MCF 10A (cell line): ENCODE data around the gene ELFN1. TPM values are rescaled to one million over a fixed set of nuclear protein-coding genes. Genes with fewer than 3 reads are reported as not detected.

Source experiments
- BruUV-seq: library from RNA; stranded (reverse); fragments of 400-500 nt; replicated peaks from 2 replicates; lab custom pipeline; 2021; lab: Mats Ljungman, UMichigan
- CTCF ChIA-PET: fragments of 300-600 bp; sonication (Branson Sonifier 250); formaldehyde crosslinking; extraction: SDS; loops from one replicate; lab custom pipeline; 2021; ENCODE audit warnings: antibody characterized with exemption, inconsistent platforms; lab: Yijun Ruan, JAX
- POLR2A ChIA-PET: fragments of 300-600, 350-650 bp; sonication (Branson Sonifier 250); formaldehyde crosslinking; extraction: SDS; loops from one replicate; lab custom pipeline; 2020; ENCODE audit warnings: antibody characterized with exemption, inconsistent platforms; lab: Yijun Ruan, JAX
- DNase-seq: peaks from one replicate; pipeline ENCODE4 v3.0.0-alpha.2; 2018; ENCODE audit not compliant: unreplicated experiment
- H3K27ac Mint-ChIP-seq: one replicate; pipeline ENCODE4 v1.8.0; 2022; ENCODE audit warnings: mild to moderate bottlenecking, low read depth, mixed read lengths; ENCODE audit not compliant: unreplicated experiment
- H3K27me3 Mint-ChIP-seq: one replicate; pipeline ENCODE4 v1.8.0; 2022; ENCODE audit warnings: mixed read lengths; ENCODE audit not compliant: insufficient read depth, unreplicated experiment
- H3K36me3 Mint-ChIP-seq: one replicate; pipeline ENCODE4 v1.8.0; 2022; ENCODE audit warnings: mild to moderate bottlenecking, moderate library complexity, mixed read lengths; ENCODE audit not compliant: insufficient read depth, unreplicated experiment
- H3K4me1 Mint-ChIP-seq: one replicate; pipeline ENCODE4 v1.8.0; 2022; ENCODE audit warnings: mixed read lengths; ENCODE audit not compliant: insufficient read depth, unreplicated experiment
- H3K4me3 Mint-ChIP-seq: one replicate; pipeline ENCODE4 v1.8.0; 2022; ENCODE audit warnings: mild to moderate bottlenecking, moderate library complexity, mixed read lengths; ENCODE audit not compliant: unreplicated experiment
- H3K9me3 Mint-ChIP-seq: one replicate; pipeline ENCODE4 v1.8.0; 2022; ENCODE audit warnings: mixed read lengths; ENCODE audit not compliant: unreplicated experiment
- intact Hi-C: fragments of 100-400 bp; cut with micrococcal nuclease; formaldehyde crosslinking; loops from 2 replicates; pipeline ENCODE4 v1.14.1; 2022
- total RNA-seq: library from RNA; stranded (reverse); gene quantifications from 2 replicates; pipeline ENCODE4 v1.2.3, GENCODE V29; 2022
- TF ChIP-seq, protein P1 (sequence below): fragments of 200-600 bp; IDR thresholded peaks from one replicate; pipeline ENCODE4 v1.8.0; 2022; ENCODE audit warnings: antibody characterized with exemption, mild to moderate bottlenecking; ENCODE audit not compliant: unreplicated experiment

Gene ELFN1
- total RNA-seq, 1 experiment from 2014 or later, result not detected

DNA sequence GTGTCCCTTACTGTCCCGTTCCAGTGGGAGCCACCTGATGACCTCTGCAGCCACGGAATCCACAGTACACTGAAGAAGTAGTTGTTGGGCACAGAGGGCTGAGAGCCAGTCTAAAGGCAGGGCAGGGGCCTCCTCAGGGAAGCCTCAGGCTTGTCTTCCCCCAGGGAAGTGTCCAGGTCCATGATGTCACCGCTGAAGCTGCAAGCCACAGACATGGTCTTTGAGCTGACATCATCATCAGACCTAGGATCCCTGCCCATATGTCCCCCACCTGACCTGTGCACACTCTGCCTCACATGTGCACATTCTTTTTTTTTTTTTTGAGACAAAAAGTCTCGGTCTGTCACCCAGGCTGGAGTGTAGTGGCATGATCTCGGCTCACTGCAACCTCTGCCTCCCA, 38.4 kb upstream of the ELFN1 start:
- ChIA-PET POLR2A (no interaction called here), CTCF (interaction anchor here (0.6 kb wide), 1 partner anchor 9 kb away, joined by 3 read pairs; no protein-coding TSS in a partner anchor)
- DNase-seq, result no peak
- no TSS peak for BruUV-seq
- H3K27ac Mint-ChIP-seq, result no peak overlapping the region
- no peak overlapping the region for H3K4me3 Mint-ChIP-seq
- TF ChIP-seq, protein P1, sequence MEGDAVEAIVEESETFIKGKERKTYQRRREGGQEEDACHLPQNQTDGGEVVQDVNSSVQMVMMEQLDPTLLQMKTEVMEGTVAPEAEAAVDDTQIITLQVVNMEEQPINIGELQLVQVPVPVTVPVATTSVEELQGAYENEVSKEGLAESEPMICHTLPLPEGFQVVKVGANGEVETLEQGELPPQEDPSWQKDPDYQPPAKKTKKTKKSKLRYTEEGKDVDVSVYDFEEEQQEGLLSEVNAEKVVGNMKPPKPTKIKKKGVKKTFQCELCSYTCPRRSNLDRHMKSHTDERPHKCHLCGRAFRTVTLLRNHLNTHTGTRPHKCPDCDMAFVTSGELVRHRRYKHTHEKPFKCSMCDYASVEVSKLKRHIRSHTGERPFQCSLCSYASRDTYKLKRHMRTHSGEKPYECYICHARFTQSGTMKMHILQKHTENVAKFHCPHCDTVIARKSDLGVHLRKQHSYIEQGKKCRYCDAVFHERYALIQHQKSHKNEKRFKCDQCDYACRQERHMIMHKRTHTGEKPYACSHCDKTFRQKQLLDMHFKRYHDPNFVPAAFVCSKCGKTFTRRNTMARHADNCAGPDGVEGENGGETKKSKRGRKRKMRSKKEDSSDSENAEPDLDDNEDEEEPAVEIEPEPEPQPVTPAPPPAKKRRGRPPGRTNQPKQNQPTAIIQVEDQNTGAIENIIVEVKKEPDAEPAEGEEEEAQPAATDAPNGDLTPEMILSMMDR, result no peak
- H3K9me3 Mint-ChIP-seq, result peaks cover 24% of the 10 kb centered on the region
- intact Hi-C loops, result no loop called here
- no peaks in the 10 kb centered on the region for H3K36me3 Mint-ChIP-seq
- H3K4me1 Mint-ChIP-seq, result no peaks in the 10 kb centered on the region
- H3K27me3 Mint-ChIP-seq, result peaks cover 29% of the 10 kb centered on the region

GRCh38 chr7:1632506-1632905, 37.6 kb upstream of the ELFN1 start:
- Mint-ChIP-seq H3K4me1 (no peaks in the 10 kb centered on the region), H3K9me3 (peaks cover 25% of the 10 kb centered on the region), H3K27me3 (peaks cover 24% of the 10 kb centered on the region), H3K4me3 (no peak overlapping the region), H3K36me3 (no peaks in the 10 kb centered on the region), H3K27ac (no peak overlapping the region)
- no TSS peak for BruUV-seq
- TF ChIP-seq, protein P1, result no peak
- DNase-seq, result no peak
- CTCF ChIA-PET, result no interaction called here
- intact Hi-C loops, result no loop called here
- POLR2A ChIA-PET, result no interaction called here

DNA sequence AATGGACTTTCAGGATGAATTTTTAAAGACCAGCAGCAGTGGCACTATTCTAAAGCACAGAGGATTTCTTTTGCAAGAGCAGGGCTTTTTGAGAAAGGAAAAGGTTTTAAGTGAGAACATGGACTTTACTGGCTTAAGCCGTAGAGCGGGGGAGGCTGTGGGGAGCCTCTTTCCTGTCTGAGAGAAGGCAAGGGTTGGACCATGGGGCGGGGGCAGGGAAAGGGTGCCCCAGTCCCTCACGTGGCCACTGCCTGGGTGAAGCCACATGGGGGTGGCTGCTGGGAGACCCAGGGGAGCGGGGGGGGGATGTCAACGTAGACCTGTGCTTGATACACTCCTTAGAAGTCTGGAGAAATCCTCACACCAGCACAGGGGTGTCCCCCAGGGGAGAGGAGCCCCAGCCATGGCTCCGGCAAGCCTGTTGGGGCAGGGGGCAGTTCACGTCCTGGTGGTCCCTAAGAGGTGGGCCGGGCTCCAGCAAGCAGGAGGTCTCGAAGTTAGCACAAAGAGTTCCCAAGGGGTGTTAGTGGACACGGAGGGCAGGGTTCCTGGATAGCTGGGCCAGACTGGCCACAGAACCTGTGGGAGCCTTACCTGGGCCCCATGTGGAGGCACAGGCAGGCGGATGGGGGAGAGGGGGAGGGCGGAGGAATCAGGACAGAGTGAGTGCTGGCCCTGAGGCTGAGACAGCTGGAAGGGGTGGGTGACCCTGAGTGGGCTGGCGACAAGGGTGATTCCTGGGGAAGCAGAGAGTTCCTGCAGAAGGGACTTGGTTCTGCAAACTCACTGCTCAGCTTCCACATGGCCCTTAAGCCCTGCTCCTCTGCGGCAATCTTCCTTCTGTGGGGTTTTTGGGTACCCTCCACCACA, 36.9 kb upstream of the ELFN1 start:
- BruUV-seq, result no TSS peak
- no peaks in the 10 kb centered on the region for H3K4me1 Mint-ChIP-seq
- POLR2A ChIA-PET, result no interaction called here
- H3K9me3 Mint-ChIP-seq, result peaks cover 25% of the 10 kb centered on the region
- intact Hi-C loops, result no loop called here
- H3K27me3 Mint-ChIP-seq, result peaks cover 24% of the 10 kb centered on the region
- TF ChIP-seq, protein P1, result no peak
- no peak overlapping the region for H3K4me3 Mint-ChIP-seq
- peaks cover 3% of the 10 kb centered on the region for H3K36me3 Mint-ChIP-seq
- CTCF ChIA-PET, result no interaction called here
- no peak for DNase-seq
- H3K27ac Mint-ChIP-seq, result no peak overlapping the region

DNA sequence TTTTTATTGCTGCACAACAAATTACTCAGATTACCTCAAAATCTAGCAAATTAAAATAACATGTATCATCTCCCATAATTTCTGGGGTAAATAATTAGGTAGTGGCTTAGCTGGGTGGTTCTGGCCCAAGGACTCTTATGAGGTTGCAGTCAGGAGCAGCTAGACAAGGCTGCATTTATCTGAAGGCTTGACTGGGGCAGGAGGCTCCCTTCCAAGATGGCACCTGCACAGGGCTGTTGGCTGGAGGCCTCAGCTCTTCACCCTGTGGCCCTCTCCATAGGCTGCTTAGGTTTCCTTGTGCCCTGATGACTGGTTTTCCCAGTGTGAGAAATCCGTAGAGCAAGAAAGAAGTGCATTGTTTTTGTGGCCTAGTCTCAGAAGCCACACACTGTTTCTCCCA, 34.7 kb upstream of the ELFN1 start:
- Mint-ChIP-seq H3K9me3 (peaks cover 24% of the 10 kb centered on the region), H3K4me1 (no peaks in the 10 kb centered on the region), H3K36me3 (peaks cover 6% of the 10 kb centered on the region), H3K27me3 (peaks cover 21% of the 10 kb centered on the region), H3K27ac (no peak overlapping the region), H3K4me3 (no peak overlapping the region)
- TF ChIP-seq, protein P1, result no peak
- ChIA-PET POLR2A (no interaction called here), CTCF (no interaction called here)
- BruUV-seq, result no TSS peak
- no peak for DNase-seq
- intact Hi-C loops, result no loop called here
